ENCODE data around the gene HERC5. TPM values are rescaled to one million over a fixed set of nuclear protein-coding genes. Genes with fewer than 3 reads are reported as not detected.

HERC5 gene
- total RNA-seq, 4 donors from 2014 or later = 1.5 to 4.0 (median 1.5) TPM; not detected in 1

DNA sequence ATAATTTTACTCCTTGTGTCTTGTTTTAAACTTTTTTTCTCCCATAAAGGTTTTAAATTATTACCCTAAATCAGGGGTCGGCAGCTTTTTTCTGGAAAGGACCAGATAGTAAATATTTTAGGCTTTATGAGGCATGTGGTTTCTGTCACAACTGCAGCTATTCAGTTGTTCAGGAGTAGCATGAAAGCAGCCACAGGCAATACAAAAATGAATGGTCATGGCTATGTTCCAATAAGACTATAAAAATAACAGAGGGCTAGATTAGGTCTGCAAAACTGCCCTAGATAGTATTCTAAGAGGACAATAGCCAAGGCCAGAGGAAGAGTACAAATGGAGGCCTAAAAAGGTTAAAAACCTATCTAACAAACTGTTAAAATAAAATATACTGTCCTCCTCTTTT is 24.6 kb downstream of the HERC5 start:
- in situ Hi-C loops (cut with MboI; ENCODE audit: low pct_ligation_motif_present in 1 of 4, low pct_unique_long_range_greater_than_20kb in 1 of 4, low sequenced_read_pairs in 3 of 4) = no loop called here
- no peak for TF ChIP-seq POLR2A (IDR thresholded peaks at IDR 0.05)
- TF ChIP-seq EP300 (IDR thresholded peaks at IDR 0.05; ENCODE audit: low read depth) = no peak
- TF ChIP-seq, protein P1, sequence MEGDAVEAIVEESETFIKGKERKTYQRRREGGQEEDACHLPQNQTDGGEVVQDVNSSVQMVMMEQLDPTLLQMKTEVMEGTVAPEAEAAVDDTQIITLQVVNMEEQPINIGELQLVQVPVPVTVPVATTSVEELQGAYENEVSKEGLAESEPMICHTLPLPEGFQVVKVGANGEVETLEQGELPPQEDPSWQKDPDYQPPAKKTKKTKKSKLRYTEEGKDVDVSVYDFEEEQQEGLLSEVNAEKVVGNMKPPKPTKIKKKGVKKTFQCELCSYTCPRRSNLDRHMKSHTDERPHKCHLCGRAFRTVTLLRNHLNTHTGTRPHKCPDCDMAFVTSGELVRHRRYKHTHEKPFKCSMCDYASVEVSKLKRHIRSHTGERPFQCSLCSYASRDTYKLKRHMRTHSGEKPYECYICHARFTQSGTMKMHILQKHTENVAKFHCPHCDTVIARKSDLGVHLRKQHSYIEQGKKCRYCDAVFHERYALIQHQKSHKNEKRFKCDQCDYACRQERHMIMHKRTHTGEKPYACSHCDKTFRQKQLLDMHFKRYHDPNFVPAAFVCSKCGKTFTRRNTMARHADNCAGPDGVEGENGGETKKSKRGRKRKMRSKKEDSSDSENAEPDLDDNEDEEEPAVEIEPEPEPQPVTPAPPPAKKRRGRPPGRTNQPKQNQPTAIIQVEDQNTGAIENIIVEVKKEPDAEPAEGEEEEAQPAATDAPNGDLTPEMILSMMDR (IDR thresholded peaks at IDR 0.05) = no peak
- TF ChIP-seq POLR2AphosphoS5 (IDR thresholded peaks at IDR 0.05) = no peak

DNA sequence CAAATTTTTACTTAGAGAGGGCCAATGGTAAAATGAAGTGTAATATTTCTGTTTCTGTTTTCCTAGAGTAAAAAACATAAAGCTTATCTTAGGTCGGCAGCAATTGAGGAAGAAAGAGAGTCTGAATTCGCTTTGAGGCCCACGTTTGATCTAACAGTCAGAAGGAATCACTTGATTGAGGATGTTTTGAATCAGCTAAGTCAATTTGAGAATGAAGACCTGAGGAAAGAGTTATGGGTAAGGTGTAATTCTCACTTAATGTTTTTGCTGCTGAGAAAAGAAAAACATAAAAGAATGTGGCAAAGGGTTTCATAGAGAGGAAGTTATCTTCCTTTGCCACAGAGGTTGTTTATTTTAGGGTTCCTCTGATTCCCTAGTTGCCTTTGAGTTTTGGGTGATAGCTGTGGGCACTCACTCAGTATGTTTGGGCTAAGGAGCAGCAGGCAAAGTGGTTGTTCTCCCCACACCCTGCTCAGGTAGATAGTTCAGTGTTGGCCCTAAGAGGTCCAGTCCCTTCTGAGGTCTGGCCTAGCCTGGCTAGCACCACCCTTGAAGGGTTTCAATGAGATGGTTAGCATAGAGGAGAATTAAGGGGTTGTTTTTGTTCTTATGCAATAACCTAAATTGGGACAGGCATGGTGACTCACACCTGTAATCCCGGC is 32.3 kb downstream of the HERC5 start:
- intact Hi-C loops (cut with DNase I; ENCODE audit: low total_unique reads) = no loop called here
- Histone ChIP-seq H3K27ac (no peak overlapping the region), H3K9me3 (no peaks in the 10 kb centered on the region), H3K27me3 (no peaks in the 10 kb centered on the region), H3K4me1 (no peaks in the 10 kb centered on the region), H3K36me3 (no peaks in the 10 kb centered on the region), H3K4me3 (no peak overlapping the region)
- in situ Hi-C loops (cut with MboI; ENCODE audit: low pct_ligation_motif_present in 1 of 4, low pct_unique_long_range_greater_than_20kb in 1 of 4, low sequenced_read_pairs in 3 of 4) = no loop called here
- no peak for DNase-seq
- TF ChIP-seq POLR2AphosphoS5 (IDR thresholded peaks at IDR 0.05) (no peak), EP300 (IDR thresholded peaks at IDR 0.05; ENCODE audit: low read depth) (no peak), POLR2A (IDR thresholded peaks at IDR 0.05) (no peak)
- TF ChIP-seq, protein P1 (IDR thresholded peaks at IDR 0.05) = no peak
- WGBS, 2 donors (ENCODE audit: low coverage in 1 of 2) = 50 to 58% methylated on average over 3 to 4 of the region's 4 CpGs

More for the DNA sequence above, 24.6 kb downstream of the HERC5 start:
- Histone ChIP-seq H3K36me3 (no peaks in the 10 kb centered on the region), H3K4me1 (no peaks in the 10 kb centered on the region), H3K4me3 (no peak overlapping the region), H3K9me3 (no peaks in the 10 kb centered on the region), H3K27ac (no peak overlapping the region), H3K27me3 (no peaks in the 10 kb centered on the region)
- no peak for DNase-seq
- 26 to 33% methylated on average over 1 of the region's 1 CpG for WGBS, 2 donors (ENCODE audit: low coverage in 1 of 2)
- intact Hi-C loops (cut with DNase I; ENCODE audit: low total_unique reads) = no loop called here

DNA sequence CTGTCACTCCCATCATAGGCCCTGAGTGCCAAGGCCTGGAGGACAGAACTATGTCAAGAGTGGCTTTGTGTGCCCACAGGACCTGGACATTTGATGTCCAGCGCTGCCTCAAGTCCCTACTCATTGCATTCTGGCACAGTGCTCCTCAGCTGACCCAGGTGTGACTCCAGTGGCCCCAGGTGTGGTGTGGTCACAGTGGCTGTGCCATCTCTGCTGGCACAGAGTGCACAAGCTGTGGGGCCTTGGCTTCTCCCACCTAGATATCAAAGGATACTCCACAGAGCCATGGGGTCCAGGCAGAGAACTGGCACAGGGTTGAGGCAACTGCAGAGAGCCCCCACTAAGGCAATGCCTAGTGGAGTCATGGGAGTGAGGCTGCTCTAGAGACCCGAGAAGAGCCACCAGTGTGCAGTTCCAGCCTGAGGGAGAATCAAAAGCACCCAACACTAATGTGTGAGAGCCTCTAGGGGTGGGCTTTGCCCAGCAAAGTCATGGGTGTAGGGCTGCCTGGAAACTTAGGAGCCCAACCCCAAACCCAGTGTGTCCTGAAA is 41.0 kb downstream of the HERC5 start:
- no peak for DNase-seq
- H3K4me3 ChIP-seq = no peak overlapping the region
- H3K27me3 ChIP-seq = no peaks in the 10 kb centered on the region
- H3K36me3 ChIP-seq = no peaks in the 10 kb centered on the region
- H3K9me3 ChIP-seq = no peaks in the 10 kb centered on the region
- in situ Hi-C loops (cut with MboI; ENCODE audit: low pct_ligation_motif_present in 1 of 4, low pct_unique_long_range_greater_than_20kb in 1 of 4, low sequenced_read_pairs in 3 of 4) (no loop called here), intact Hi-C loops (cut with DNase I; ENCODE audit: low total_unique reads) (no loop called here)
- TF ChIP-seq, protein P1 (IDR thresholded peaks at IDR 0.05) = no peak
- TF ChIP-seq POLR2AphosphoS5 (IDR thresholded peaks at IDR 0.05) = no peak
- TF ChIP-seq EP300 (IDR thresholded peaks at IDR 0.05; ENCODE audit: low read depth) = no peak
- TF ChIP-seq POLR2A (IDR thresholded peaks at IDR 0.05) = no peak
- 92% methylated on average over 2 of the region's 2 CpGs; no CpG with 5 or more reads in 1 of the 2 donors for WGBS, 2 donors (ENCODE audit: low coverage in 1 of 2)
- no peaks in the 10 kb centered on the region for H3K4me1 ChIP-seq
- no peak overlapping the region for H3K27ac ChIP-seq

DNA sequence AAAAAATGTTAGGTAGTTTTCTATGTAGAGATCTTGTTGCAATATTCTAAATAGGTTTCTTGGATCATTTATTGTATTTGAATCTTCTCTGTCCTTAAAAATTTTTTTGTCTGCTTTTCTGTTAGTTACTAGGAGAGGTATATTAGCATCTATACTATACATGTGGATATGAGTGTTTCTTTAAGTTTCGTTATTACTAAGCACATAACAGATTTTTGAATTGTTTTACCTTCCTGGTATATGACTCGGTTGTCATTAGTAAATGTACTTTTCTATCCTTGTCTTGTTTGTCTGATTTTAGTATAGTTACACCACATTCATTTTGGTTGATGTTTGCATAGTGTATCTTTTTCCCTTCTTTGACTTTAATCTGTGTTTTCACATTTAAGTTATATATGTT is 46.4 kb downstream of the HERC5 start:
- H3K36me3 ChIP-seq = no peaks in the 10 kb centered on the region
- no peak overlapping the region for H3K27ac ChIP-seq
- intact Hi-C loops (cut with DNase I; ENCODE audit: low total_unique reads) = loop anchor here (10.0 kb wide), 1 partner anchor 649 kb away; no protein-coding TSS in a partner anchor
- H3K4me1 ChIP-seq = no peaks in the 10 kb centered on the region
- 77 to 86% methylated on average over 2 of the region's 2 CpGs for WGBS, 2 donors (ENCODE audit: low coverage in 1 of 2)
- TF ChIP-seq, protein P1 (IDR thresholded peaks at IDR 0.05) = no peak
- no peak for TF ChIP-seq POLR2A (IDR thresholded peaks at IDR 0.05)
- TF ChIP-seq EP300 (IDR thresholded peaks at IDR 0.05; ENCODE audit: low read depth) = no peak
- TF ChIP-seq POLR2AphosphoS5 (IDR thresholded peaks at IDR 0.05) = no peak
- DNase-seq = no peak
- H3K4me3 ChIP-seq = no peak overlapping the region
- no peaks in the 10 kb centered on the region for H3K27me3 ChIP-seq
- in situ Hi-C loops (cut with MboI; ENCODE audit: low pct_ligation_motif_present in 1 of 4, low pct_unique_long_range_greater_than_20kb in 1 of 4, low sequenced_read_pairs in 3 of 4) = loop anchor here in 2 of 4 donors (10.0 to 25.0 kb wide), 3 partner anchors 141 to 649 kb away; no protein-coding TSS in a partner anchor
- no peaks in the 10 kb centered on the region for H3K9me3 ChIP-seq

All from transverse colon (tissue), 4 donors.